Stimulated activated CD8-positive, alpha-beta memory T cell treated with anti-CD3 and anti-CD28 coated beads, Interleukin-2, amount 100 ng/mL, for 48 hours (primary cell): Measurements from ENCODE around the gene CAV2.
A peak's percentile ranks its signal among the peaks of the same experiment; 100 is the strongest.

Experiments
- DNase-seq, 2 donors: peaks; one replicate each; pipeline ENCODE4 v3.0.0-alpha.2; 2020; ENCODE audit warnings: low read depth in 2 of 2

Gene CAV2

GRCh38 chr7:116524609-116525297 is 25.2 kb downstream of the CAV2 start, which contains the start of gene CAV1:
Gene CAV1, plus strand, starts transcription at chr7:116525036. Its CDS starts 27 bp downstream, at chr7:116525063.
- no peak for DNase-seq

- peak in 1 of 2 donors; percentile 29 for DNase-seq
Observed at GRCh38 chr7:116525298-116525912, 25.9 kb downstream of the CAV2 start.

- DNase-seq = peak; percentile 49 to 50
Observed at GRCh38 chr7:116525913-116526861, 26.6 kb downstream of the CAV2 start.

- DNase-seq = no peak
Observed at GRCh38 chr7:116526897-116527296, 27.4 kb downstream of the CAV2 start.

GRCh38 chr7:116527521-116527920 is 28.0 kb downstream of the CAV2 start:
- DNase-seq = no peak

GRCh38 chr7:116528008-116528789 is 28.7 kb downstream of the CAV2 start:
- no peak for DNase-seq

- no peak for DNase-seq
Observed at GRCh38 chr7:116529250-116529649, 29.7 kb downstream of the CAV2 start.

GRCh38 chr7:116530107-116530820 is 30.7 kb downstream of the CAV2 start:
- DNase-seq = no peak

GRCh38 chr7:116532102-116532688 is 32.7 kb downstream of the CAV2 start:
- no peak for DNase-seq

- DNase-seq = no peak
Observed at GRCh38 chr7:116534790-116535189, 35.3 kb downstream of the CAV2 start.

GRCh38 chr7:116535416-116535815 is 35.9 kb downstream of the CAV2 start:
- DNase-seq = no peak

- no peak for DNase-seq
Observed at GRCh38 chr7:116538138-116538537, 38.6 kb downstream of the CAV2 start.

GRCh38 chr7:116539879-116540278 is 40.3 kb downstream of the CAV2 start:
- no peak for DNase-seq

- no peak for DNase-seq
Observed at GRCh38 chr7:116540743-116541142, 41.2 kb downstream of the CAV2 start.

GRCh38 chr7:116541951-116542350 is 42.4 kb downstream of the CAV2 start:
- DNase-seq = no peak

GRCh38 chr7:116542618-116543017 is 43.1 kb downstream of the CAV2 start:
- no peak for DNase-seq

GRCh38 chr7:116543664-116544063 is 44.1 kb downstream of the CAV2 start:
- DNase-seq = no peak

- DNase-seq = no peak
Observed at GRCh38 chr7:116544487-116544886, 44.9 kb downstream of the CAV2 start.

GRCh38 chr7:116545411-116545993 is 46.0 kb downstream of the CAV2 start:
- DNase-seq = no peak

GRCh38 chr7:116546054-116546453 is 46.5 kb downstream of the CAV2 start:
- no peak for DNase-seq
